ENCODE measurements around the gene PLIN3. TPM values are rescaled to one million over a fixed set of nuclear protein-coding genes. Genes with fewer than 3 reads are reported as not detected.

The PLIN3 gene
- total and polyA plus RNA-seq, 9 of the 15 experiments (the other 6 are each of a cell fraction or from before 2014, with no cell fraction given) = 7.5 to 75.6 (median 43.1) TPM

DNA sequence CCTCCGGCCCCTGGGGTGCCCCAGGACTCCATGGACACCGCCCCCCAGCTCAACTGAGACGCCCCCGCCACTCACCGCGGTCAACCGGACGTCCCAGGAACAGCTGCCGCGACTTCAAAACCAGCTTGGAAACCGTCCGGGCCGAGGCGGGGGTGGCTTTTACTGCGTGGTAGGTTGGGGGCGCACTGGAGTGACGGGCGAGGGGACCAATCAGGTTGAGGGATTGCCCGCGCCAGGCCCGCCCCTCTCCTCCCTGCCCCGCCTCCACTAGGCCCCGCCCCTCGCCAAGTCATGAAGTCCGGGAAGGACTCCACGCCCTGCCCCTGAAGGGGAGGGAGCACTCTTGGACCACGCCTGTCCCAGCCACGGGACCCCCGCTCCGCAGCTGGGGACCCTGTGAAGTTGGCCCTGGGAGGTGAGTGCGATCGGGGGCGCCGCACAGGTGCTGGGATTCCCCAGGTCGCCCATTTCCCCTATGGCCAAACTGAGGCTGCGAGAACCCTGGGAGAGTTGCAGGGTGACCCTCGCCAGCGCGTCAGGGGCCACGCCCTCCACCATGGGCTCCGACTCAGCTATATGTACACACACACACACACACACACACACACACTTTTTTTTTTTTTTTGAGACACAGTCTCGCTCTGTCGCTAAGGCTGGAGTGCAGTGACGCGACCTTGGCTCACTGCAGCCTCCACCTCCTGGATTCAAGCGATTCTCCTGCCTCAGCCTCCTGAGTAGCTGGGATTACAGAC lies at the start of gene PLIN3 (continued):
- TF ChIP-seq NBN (IDR thresholded peaks at IDR 0.05; ENCODE audit: low read depth) = peak; percentile 91
- TF ChIP-seq NR2C2 (CRISPR knock-in tag; IDR thresholded peaks at IDR 0.05) = 0 out of 2 replicates have a peak, but pooled peaks have one; percentile 53
- TF ChIP-seq NR2C2 (tag; IDR thresholded peaks at IDR 0.05) = peak; percentile 56
- TF ChIP-seq LARP7 (IDR thresholded peaks at IDR 0.05) = peak; percentile 92
- 0 out of 2 replicates have a peak, but pooled peaks have one; percentile 65 for TF ChIP-seq MBD2 (IDR thresholded peaks at IDR 0.05; ENCODE audit: borderline replicate concordance, low read depth)
- TF ChIP-seq RCOR1 (IDR thresholded peaks at IDR 0.05; ENCODE audit: borderline replicate concordance in 1 of 2, low read depth in 2 of 2, low read length in 2 of 2) = peak; percentile 23 to 78; a peak in 3 of 4 replicates
- TF ChIP-seq EGR1 (conservative IDR thresholded peaks at IDR 0.05) = peak; percentile 96
- peak; percentile 59 for TF ChIP-seq FOSL1 (tag; conservative IDR thresholded peaks at IDR 0.05)
- no peak for TF ChIP-seq GATAD2B (IDR thresholded peaks at IDR 0.05; ENCODE audit: borderline replicate concordance)
- no peak for TF ChIP-seq TBL1XR1 (IDR thresholded peaks at IDR 0.05; ENCODE audit: low read length in 2 of 2)
- TF ChIP-seq, protein P1, sequence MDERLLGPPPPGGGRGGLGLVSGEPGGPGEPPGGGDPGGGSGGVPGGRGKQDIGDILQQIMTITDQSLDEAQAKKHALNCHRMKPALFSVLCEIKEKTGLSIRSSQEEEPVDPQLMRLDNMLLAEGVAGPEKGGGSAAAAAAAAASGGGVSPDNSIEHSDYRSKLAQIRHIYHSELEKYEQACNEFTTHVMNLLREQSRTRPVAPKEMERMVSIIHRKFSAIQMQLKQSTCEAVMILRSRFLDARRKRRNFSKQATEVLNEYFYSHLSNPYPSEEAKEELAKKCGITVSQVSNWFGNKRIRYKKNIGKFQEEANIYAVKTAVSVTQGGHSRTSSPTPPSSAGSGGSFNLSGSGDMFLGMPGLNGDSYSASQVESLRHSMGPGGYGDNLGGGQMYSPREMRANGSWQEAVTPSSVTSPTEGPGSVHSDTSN (CRISPR knock-in tag; IDR thresholded peaks at IDR 0.05; ENCODE audit: low read depth) = peak; percentile 94
- TF ChIP-seq, protein P1 (tag; conservative IDR thresholded peaks at IDR 0.05; ENCODE audit: low read depth) = peak; percentile 98
- peak; percentile 59; the same call in 1 of the 2 replicates for TF ChIP-seq PHF21A (IDR thresholded peaks at IDR 0.05; ENCODE audit: borderline replicate concordance, low read depth)
- TF ChIP-seq, protein P2, sequence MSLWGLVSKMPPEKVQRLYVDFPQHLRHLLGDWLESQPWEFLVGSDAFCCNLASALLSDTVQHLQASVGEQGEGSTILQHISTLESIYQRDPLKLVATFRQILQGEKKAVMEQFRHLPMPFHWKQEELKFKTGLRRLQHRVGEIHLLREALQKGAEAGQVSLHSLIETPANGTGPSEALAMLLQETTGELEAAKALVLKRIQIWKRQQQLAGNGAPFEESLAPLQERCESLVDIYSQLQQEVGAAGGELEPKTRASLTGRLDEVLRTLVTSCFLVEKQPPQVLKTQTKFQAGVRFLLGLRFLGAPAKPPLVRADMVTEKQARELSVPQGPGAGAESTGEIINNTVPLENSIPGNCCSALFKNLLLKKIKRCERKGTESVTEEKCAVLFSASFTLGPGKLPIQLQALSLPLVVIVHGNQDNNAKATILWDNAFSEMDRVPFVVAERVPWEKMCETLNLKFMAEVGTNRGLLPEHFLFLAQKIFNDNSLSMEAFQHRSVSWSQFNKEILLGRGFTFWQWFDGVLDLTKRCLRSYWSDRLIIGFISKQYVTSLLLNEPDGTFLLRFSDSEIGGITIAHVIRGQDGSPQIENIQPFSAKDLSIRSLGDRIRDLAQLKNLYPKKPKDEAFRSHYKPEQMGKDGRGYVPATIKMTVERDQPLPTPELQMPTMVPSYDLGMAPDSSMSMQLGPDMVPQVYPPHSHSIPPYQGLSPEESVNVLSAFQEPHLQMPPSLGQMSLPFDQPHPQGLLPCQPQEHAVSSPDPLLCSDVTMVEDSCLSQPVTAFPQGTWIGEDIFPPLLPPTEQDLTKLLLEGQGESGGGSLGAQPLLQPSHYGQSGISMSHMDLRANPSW (CRISPR knock-in tag; IDR thresholded peaks at IDR 0.05) = 0 out of 2 replicates have a peak, but pooled peaks have one; percentile 9
- TF ChIP-seq KDM5B (IDR thresholded peaks at IDR 0.05; ENCODE audit: insufficient replicate concordance, low read depth, low read length) = peak; percentile 66
- TF ChIP-seq NONO (IDR thresholded peaks at IDR 0.05; ENCODE audit: low read depth in 2 of 2, low read length in 1 of 2) = peak in 1 of 2 experiments; percentile 71; a peak in 1 of 4 replicates

All from K562 (cell line).